Osteoblast (primary cell): ENCODE results near the gene TRPV4. TPM values are rescaled to one million over a fixed set of nuclear protein-coding genes. Genes with fewer than 3 reads are reported as not detected.

Experiments used
- DNase-seq: peaks from one replicate; pipeline ENCODE4 v3.0.0; 2011; ENCODE audit warnings: low spot score, mixed read lengths; ENCODE audit not compliant: insufficient read length; ENCODE audit errors: missing footprints
- H2AFZ ChIP-seq: 2 replicates; pipeline ENCODE4 v1.6.0; 2011; ENCODE audit warnings: mild to moderate bottlenecking, low read length
- H3K27ac ChIP-seq: 2 replicates; pipeline ENCODE4 v1.5.1; 2011; ENCODE audit warnings: mild to moderate bottlenecking, low read depth, low read length, moderate library complexity
- H3K27me3 ChIP-seq: 2 replicates; pipeline ENCODE4 v1.6.0; 2012; ENCODE audit warnings: mild to moderate bottlenecking, control low read depth, inconsistent platforms, low read length, moderate library complexity; ENCODE audit not compliant: insufficient read depth
- H3K36me3 ChIP-seq: 2 replicates; pipeline ENCODE4 v1.5.1; 2011; ENCODE audit warnings: mild to moderate bottlenecking, low read length, control low read depth, moderate library complexity; ENCODE audit not compliant: insufficient read depth
- H3K4me1 ChIP-seq: 2 replicates; pipeline ENCODE4 v1.5.1; 2011; ENCODE audit warnings: mild to moderate bottlenecking, low read length, control low read depth, moderate library complexity; ENCODE audit not compliant: insufficient read depth
- H3K4me2 ChIP-seq: 2 replicates; pipeline ENCODE4 v1.6.0; 2011; ENCODE audit warnings: mild to moderate bottlenecking, low read length; ENCODE audit not compliant: insufficient read depth
- H3K4me3 ChIP-seq: fragments of 200-600 bp; sonication (generic); 3 replicates; pipeline ENCODE4 v1.5.1; 2012; ENCODE audit warnings: mild to moderate bottlenecking, low read length, inconsistent platforms; ENCODE audit not compliant: insufficient read depth
- H3K79me2 ChIP-seq: 2 replicates; pipeline ENCODE4 v1.6.0; 2012; ENCODE audit warnings: mild to moderate bottlenecking, low read length, control low read depth, inconsistent platforms; ENCODE audit not compliant: insufficient read depth
- H3K9me3 ChIP-seq: 2 replicates; pipeline ENCODE4 v1.5.1; 2011; ENCODE audit warnings: low read depth, low read length, control low read depth
- H4K20me1 ChIP-seq: 2 replicates; pipeline ENCODE4 v1.6.0; 2012; ENCODE audit warnings: mild to moderate bottlenecking, low read length, control low read depth; ENCODE audit not compliant: insufficient read depth
- CTCF ChIP-seq: IDR thresholded peaks from 2 replicates; pipeline ENCODE4 v1.5.1; 2011; ENCODE audit warnings: mild to moderate bottlenecking, low read depth, low read length, moderate library complexity; ENCODE audit errors: extremely low read depth
- total RNA-seq: library from RNA; depleted of rRNA; stranded (reverse); fragments of >200 nt; gene quantifications from 2 replicates; pipeline ENCODE4 v1.2.3, GENCODE V29; 2012

The TRPV4 gene
- total RNA-seq, 1 donor: 5.8 TPM

- no peaks in the 10 kb centered on the region for H3K9me3 ChIP-seq
- peak; percentile 99 for DNase-seq
- H3K4me1 ChIP-seq: peaks cover 21% of the 10 kb centered on the region
- no peaks in the 10 kb centered on the region for H3K27me3 ChIP-seq
- H3K27ac ChIP-seq: peak within 1 kb of the TSS; percentile 69
- H4K20me1 ChIP-seq: peaks cover 25% of the 10 kb centered on the region
- peak; percentile 30 for TF ChIP-seq CTCF
- H3K4me2 ChIP-seq: peak within 1 kb of the TSS; percentile 96
- H3K36me3 ChIP-seq: no peaks in the 10 kb centered on the region
- peaks cover 49% of the 10 kb centered on the region for H3K79me2 ChIP-seq
- H2AFZ ChIP-seq: peak within 1 kb of the TSS; percentile 94
- peak within 1 kb of the TSS; percentile 93 for H3K4me3 ChIP-seq
Measured at GRCh38 chr12:109880043-109880931, 47.1 kb upstream of the TRPV4 start, which contains the start of gene GLTP. Gene GLTP, minus strand, starts transcription at chr12:109880541. Its CDS starts 167 bp downstream, at chr12:109880374.

- Histone ChIP-seq H3K4me1 (peaks cover 21% of the 10 kb centered on the region), H3K4me3 (peak overlapping the region; percentile 93), H3K27ac (peak overlapping the region; percentile 69), H3K9me3 (no peaks in the 10 kb centered on the region), H3K27me3 (no peaks in the 10 kb centered on the region), H3K79me2 (peaks cover 57% of the 10 kb centered on the region), H3K36me3 (no peaks in the 10 kb centered on the region), H2AFZ (peak overlapping the region; percentile 92), H4K20me1 (peaks cover 25% of the 10 kb centered on the region), H3K4me2 (peak overlapping the region; percentile 94)
- DNase-seq: peak; percentile 85
- TF ChIP-seq CTCF: no peak
Measured at GRCh38 chr12:109879351-109880042, 46.3 kb upstream of the TRPV4 start.

- Histone ChIP-seq H3K4me1 (peaks cover 22% of the 10 kb centered on the region), H3K79me2 (peaks cover 65% of the 10 kb centered on the region), H3K36me3 (no peaks in the 10 kb centered on the region), H3K4me3 (peak overlapping the region; percentile 93), H2AFZ (no peak overlapping the region), H3K4me2 (peak overlapping the region; percentile 94), H3K9me3 (no peaks in the 10 kb centered on the region), H3K27ac (no peak overlapping the region), H3K27me3 (no peaks in the 10 kb centered on the region), H4K20me1 (peaks cover 31% of the 10 kb centered on the region)
- peak; percentile 57 for DNase-seq
- TF ChIP-seq CTCF: no peak
Measured at GRCh38 chr12:109878749-109879148, 45.6 kb upstream of the TRPV4 start.

GRCh38 chr12:109878247-109878625, 45.0 kb upstream of the TRPV4 start:
- peaks cover 68% of the 10 kb centered on the region for H3K79me2 ChIP-seq
- TF ChIP-seq CTCF: no peak
- no peak overlapping the region for H2AFZ ChIP-seq
- no peak for DNase-seq
- H3K9me3 ChIP-seq: no peaks in the 10 kb centered on the region
- H3K4me3 ChIP-seq: no peak overlapping the region
- H3K4me2 ChIP-seq: peak overlapping the region; percentile 94
- H3K27ac ChIP-seq: no peak overlapping the region
- no peaks in the 10 kb centered on the region for H3K36me3 ChIP-seq
- H3K4me1 ChIP-seq: peaks cover 24% of the 10 kb centered on the region
- peaks cover 33% of the 10 kb centered on the region for H4K20me1 ChIP-seq
- no peaks in the 10 kb centered on the region for H3K27me3 ChIP-seq
